IPS DF 4.7 (cell line): ENCODE measurements around the gene ZBTB1.
"Not testable (repeated sequence)": the region's sequence is repeated elsewhere in the genome, so short reads cannot be mapped to it uniquely, and the experiment has no call there.

Experiments
- DNase-seq: peaks from one replicate; pipeline ENCODE4 v3.0.0-alpha.2; 2013; ENCODE audit warnings: low spot score; ENCODE audit errors: extremely low read depth

The ZBTB1 gene

GRCh38 chr14:64495252-64495651 lies 9.3 kb upstream of the ZBTB1 start:
- no peak for DNase-seq

- no peak for DNase-seq
These were observed 7.8 kb upstream of the ZBTB1 start for GRCh38 chr14:64496764-64497163.

- DNase-seq, result no peak
These were observed 4.5 kb upstream of the ZBTB1 start for GRCh38 chr14:64500088-64500487.

GRCh38 chr14:64501411-64502171 lies 3.0 kb upstream of the ZBTB1 start:
- DNase-seq, result no peak

- DNase-seq, result no peak
These were observed 2.1 kb upstream of the ZBTB1 start for GRCh38 chr14:64502456-64502855.

GRCh38 chr14:64502887-64503433 lies 1.6 kb upstream of the ZBTB1 start:
- DNase-seq, result no peak

GRCh38 chr14:64503434-64504309 lies 898 bp upstream of the ZBTB1 start, which contains the start of gene ZBTB25:
TSS of gene ZBTB25 (minus strand) at chr14:64503838. CDS start at chr14:64490533, 13,305 bp downstream.
- peak; percentile 36 for DNase-seq

GRCh38 chr14:64504897-64505794 lies 576 bp downstream of the ZBTB1 start:
- peak; percentile 56 for DNase-seq

GRCh38 chr14:64506721-64507120 lies 2.2 kb downstream of the ZBTB1 start:
- DNase-seq, result no peak

GRCh38 chr14:64507376-64508156 lies 3.0 kb downstream of the ZBTB1 start:
- no peak for DNase-seq

GRCh38 chr14:64508215-64508776 lies 3.7 kb downstream of the ZBTB1 start:
- DNase-seq, result no peak

GRCh38 chr14:64509036-64509435 lies 4.5 kb downstream of the ZBTB1 start:
- no peak for DNase-seq

GRCh38 chr14:64510825-64511671 lies 6.5 kb downstream of the ZBTB1 start:
- DNase-seq, result no peak

GRCh38 chr14:64513271-64513670 lies 8.7 kb downstream of the ZBTB1 start:
- DNase-seq, result no peak

- DNase-seq, result no peak
These were observed 10.5 kb downstream of the ZBTB1 start for GRCh38 chr14:64515053-64515452.

GRCh38 chr14:64516969-64517368 lies 12.4 kb downstream of the ZBTB1 start:
- no peak for DNase-seq

GRCh38 chr14:64517667-64518066 lies 13.1 kb downstream of the ZBTB1 start:
- DNase-seq, result not testable (repeated sequence)

GRCh38 chr14:64518229-64518628 lies 13.7 kb downstream of the ZBTB1 start:
- DNase-seq, result no peak

- no peak for DNase-seq
These were observed 16.1 kb downstream of the ZBTB1 start for GRCh38 chr14:64520699-64521098.
